Activated T-cell treated with anti-CD3 and anti-CD28 coated beads, Interleukin-2, amount 50 U/mL, for 4 hours (primary cell): ENCODE measurements around the gene NAALADL2. TPM values are rescaled to one million over a fixed set of nuclear protein-coding genes. Genes with fewer than 3 reads are reported as not detected.
"Not testable (repeated sequence)": the region's sequence is repeated elsewhere in the genome, so short reads cannot be mapped to it uniquely, and the experiment has no call there.

Source experiments
- ATAC-seq, 2 donors: fragments of 200-7000 bp; cut with Tn5 transposase; one replicate each; pipeline ENCODE4 v1.10.0; 2021
- DNase-seq: peaks from one replicate; pipeline ENCODE4 v3.0.0-alpha.2; 2020
- H3K27me3 Mint-ChIP-seq: one replicate; pipeline ENCODE4 v1.8.0; 2021; ENCODE audit warnings: low read depth, mixed read lengths
- H3K36me3 Mint-ChIP-seq: one replicate; pipeline ENCODE4 v1.8.0; 2022; ENCODE audit warnings: mixed read lengths; ENCODE audit not compliant: insufficient read depth
- H3K4me1 Mint-ChIP-seq: one replicate; pipeline ENCODE4 v1.8.0; 2021; ENCODE audit warnings: low read depth, mixed read lengths
- H3K4me3 Mint-ChIP-seq: one replicate; pipeline ENCODE4 v1.8.0; 2021; ENCODE audit warnings: mild to moderate bottlenecking, moderate library complexity, mixed read lengths
- H3K9me3 Mint-ChIP-seq: one replicate; pipeline ENCODE4 v1.8.0; 2021; ENCODE audit warnings: mixed read lengths
- total RNA-seq, 3 donors: library from RNA; stranded (reverse); gene quantifications; one replicate each; pipeline ENCODE4 v1.2.1, GENCODE V29; 2021

NAALADL2 gene
- total RNA-seq, 3 donors from 2014 or later, result 0.26 to 0.33 (median 0.33) TPM

- ATAC-seq, result no peak
- Mint-ChIP-seq H3K9me3 (peaks cover 18% of the 10 kb centered on the region), H3K4me1 (no peaks in the 10 kb centered on the region), H3K36me3 (no peaks in the 10 kb centered on the region), H3K4me3 (no peak overlapping the region), H3K27me3 (no peaks in the 10 kb centered on the region)
- no peak for DNase-seq
Observed at GRCh38 chr3:175399156-175399840, 540.2 kb downstream of the NAALADL2 start.

GRCh38 chr3:175404027-175404426 is 544.9 kb downstream of the NAALADL2 start:
- Mint-ChIP-seq H3K27me3 (no peaks in the 10 kb centered on the region), H3K4me1 (no peaks in the 10 kb centered on the region), H3K36me3 (no peaks in the 10 kb centered on the region), H3K4me3 (no peak overlapping the region), H3K9me3 (peaks cover 7% of the 10 kb centered on the region)
- no peak for DNase-seq
- ATAC-seq, result no peak

GRCh38 chr3:175404621-175405020 is 545.5 kb downstream of the NAALADL2 start:
- DNase-seq (no peak), ATAC-seq (no peak)
- no peaks in the 10 kb centered on the region for H3K36me3 Mint-ChIP-seq
- no peaks in the 10 kb centered on the region for H3K4me1 Mint-ChIP-seq
- no peaks in the 10 kb centered on the region for H3K27me3 Mint-ChIP-seq
- peaks cover 7% of the 10 kb centered on the region for H3K9me3 Mint-ChIP-seq
- H3K4me3 Mint-ChIP-seq, result no peak overlapping the region

DNA sequence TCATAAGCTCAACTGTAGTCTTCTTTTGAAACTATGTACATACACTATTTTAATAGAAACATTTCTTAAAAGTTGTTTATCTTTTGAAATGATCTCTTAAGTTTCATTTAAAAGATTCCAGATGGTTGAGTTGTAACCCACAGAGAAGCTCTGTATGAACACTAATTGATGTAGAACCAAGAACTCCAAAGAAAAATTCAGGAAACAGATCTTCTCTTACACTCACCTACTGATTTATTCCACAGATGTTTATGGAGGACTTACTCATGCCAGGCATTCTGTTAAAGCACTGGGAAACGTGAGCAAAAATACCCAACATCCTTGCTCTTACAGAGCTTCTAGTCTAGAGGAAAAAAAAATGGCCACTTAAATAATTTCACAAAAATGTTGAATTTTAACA is 551.1 kb downstream of the NAALADL2 start:
- ATAC-seq, result no peak
- DNase-seq, result no peak
- Mint-ChIP-seq H3K27me3 (no peaks in the 10 kb centered on the region), H3K4me1 (no peaks in the 10 kb centered on the region), H3K36me3 (no peaks in the 10 kb centered on the region), H3K9me3 (peaks cover 15% of the 10 kb centered on the region), H3K4me3 (no peak overlapping the region)

DNA sequence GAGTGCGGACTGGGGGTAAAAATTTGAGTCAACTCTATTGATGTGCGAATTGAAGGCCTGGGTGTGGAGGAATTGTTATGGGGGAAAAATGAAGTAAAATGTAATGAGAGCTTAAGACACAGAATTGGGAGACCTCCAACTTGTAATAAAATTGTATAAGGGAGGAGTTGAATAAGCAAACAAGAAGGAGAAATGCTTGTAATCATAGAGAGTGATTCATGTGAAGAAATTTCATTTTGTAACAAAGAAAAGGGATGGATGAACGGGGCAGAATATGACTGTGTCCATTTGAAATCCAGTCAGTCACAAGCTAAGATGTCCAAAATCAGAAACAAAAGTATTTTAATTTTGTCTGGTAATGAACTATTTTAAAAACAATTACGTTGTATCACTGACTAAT is 552.3 kb downstream of the NAALADL2 start:
- H3K9me3 Mint-ChIP-seq, result peaks cover 15% of the 10 kb centered on the region
- H3K36me3 Mint-ChIP-seq, result no peaks in the 10 kb centered on the region
- H3K4me1 Mint-ChIP-seq, result no peaks in the 10 kb centered on the region
- no peak for ATAC-seq
- H3K27me3 Mint-ChIP-seq, result no peaks in the 10 kb centered on the region
- H3K4me3 Mint-ChIP-seq, result no peak overlapping the region
- DNase-seq, result no peak

DNA sequence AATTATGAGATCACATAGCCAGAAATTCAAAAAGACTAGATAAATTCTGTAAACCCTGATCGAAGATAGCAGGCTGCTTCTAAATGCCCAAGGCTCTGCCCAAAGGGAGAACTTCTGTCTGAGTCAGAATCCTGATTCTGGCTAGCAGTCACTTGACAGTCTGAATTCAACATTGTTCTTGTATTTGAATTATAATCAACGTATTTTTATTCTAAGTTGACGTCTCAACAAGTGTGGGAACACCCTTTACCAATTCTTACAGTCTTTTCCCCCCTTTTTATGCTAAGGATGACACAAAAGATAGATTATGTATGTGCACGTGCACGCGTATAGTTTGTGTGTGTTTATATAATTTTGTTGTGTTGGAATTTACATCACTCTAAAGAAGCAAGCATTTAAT is 552.8 kb downstream of the NAALADL2 start:
- peaks cover 15% of the 10 kb centered on the region for H3K9me3 Mint-ChIP-seq
- H3K36me3 Mint-ChIP-seq, result no peaks in the 10 kb centered on the region
- H3K4me3 Mint-ChIP-seq, result no peak overlapping the region
- DNase-seq, result no peak
- ATAC-seq, result no peak
- no peaks in the 10 kb centered on the region for H3K27me3 Mint-ChIP-seq
- no peaks in the 10 kb centered on the region for H3K4me1 Mint-ChIP-seq

DNA sequence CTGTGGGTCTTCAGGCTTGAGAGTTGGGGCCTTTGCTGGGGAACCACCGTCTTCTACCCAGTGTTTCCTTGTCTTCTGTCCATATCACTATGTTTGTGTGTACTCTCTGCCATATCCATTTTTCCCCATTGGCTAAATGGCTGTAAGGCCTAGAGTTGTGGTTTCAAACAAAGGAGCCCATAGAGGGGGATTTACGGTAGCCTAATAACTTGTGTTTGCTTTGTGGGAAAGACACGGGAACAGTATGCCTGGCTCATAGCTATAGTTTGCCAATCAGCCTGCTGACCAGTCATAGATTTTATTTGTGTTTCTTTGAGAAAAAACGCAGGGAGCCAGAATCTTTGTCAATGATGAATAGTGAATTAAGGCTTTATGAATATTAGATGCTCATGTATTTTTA is 554.8 kb downstream of the NAALADL2 start:
- H3K4me3 Mint-ChIP-seq, result no peak overlapping the region
- ATAC-seq, result no peak

DNA sequence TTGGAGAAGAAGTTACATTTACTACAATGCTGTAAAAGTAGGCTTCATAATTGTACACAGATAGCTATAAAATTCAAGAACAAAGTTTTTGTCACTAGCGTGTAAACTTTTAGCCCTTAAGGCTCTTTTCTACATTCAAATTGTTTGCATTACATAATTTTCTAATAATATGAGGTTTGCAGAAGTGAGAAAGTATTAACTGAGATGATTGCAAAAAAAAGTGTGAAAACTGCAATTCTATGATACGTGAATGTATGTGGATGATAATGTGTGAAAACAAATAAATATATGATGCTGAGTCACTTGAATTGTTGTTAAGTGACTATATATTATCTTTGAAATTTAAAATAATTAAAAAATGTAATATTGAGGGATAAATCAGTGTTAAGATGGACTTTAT is 557.5 kb downstream of the NAALADL2 start:
- no peaks in the 10 kb centered on the region for H3K4me1 Mint-ChIP-seq
- no peak overlapping the region for H3K4me3 Mint-ChIP-seq
- ATAC-seq, result no peak
- H3K9me3 Mint-ChIP-seq, result peaks cover 5% of the 10 kb centered on the region
- no peak for DNase-seq
- no peaks in the 10 kb centered on the region for H3K36me3 Mint-ChIP-seq
- H3K27me3 Mint-ChIP-seq, result no peaks in the 10 kb centered on the region

More for the DNA sequence above, 554.8 kb downstream of the NAALADL2 start:
- Mint-ChIP-seq H3K36me3 (no peaks in the 10 kb centered on the region), H3K27me3 (no peaks in the 10 kb centered on the region), H3K4me1 (no peaks in the 10 kb centered on the region), H3K9me3 (peaks cover 15% of the 10 kb centered on the region)
- no peak for DNase-seq

DNA sequence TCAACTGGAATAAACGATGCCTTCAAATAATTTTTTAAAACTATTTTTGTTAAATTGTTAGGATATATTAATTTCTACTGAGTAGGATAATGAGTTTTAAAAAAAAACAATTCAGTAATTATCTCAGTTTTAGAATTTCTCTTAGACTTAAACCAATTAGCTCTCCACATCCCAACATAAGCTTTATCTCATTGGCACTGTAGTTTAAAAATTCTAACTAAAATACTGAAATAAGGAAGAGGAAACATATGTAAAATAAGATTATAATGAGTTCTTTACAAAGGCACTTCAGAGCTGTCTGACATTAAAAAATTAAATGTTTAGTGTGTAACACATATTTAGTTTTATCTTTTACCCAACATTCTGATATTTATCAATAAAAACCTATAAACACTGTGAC is 558.3 kb downstream of the NAALADL2 start:
- DNase-seq (no peak), ATAC-seq (no peak)
- Mint-ChIP-seq H3K4me3 (no peak overlapping the region), H3K9me3 (peaks cover 11% of the 10 kb centered on the region), H3K36me3 (no peaks in the 10 kb centered on the region), H3K4me1 (no peaks in the 10 kb centered on the region), H3K27me3 (no peaks in the 10 kb centered on the region)

GRCh38 chr3:175421902-175422301 is 562.8 kb downstream of the NAALADL2 start:
- no peak overlapping the region for H3K4me3 Mint-ChIP-seq
- H3K4me1 Mint-ChIP-seq, result no peaks in the 10 kb centered on the region
- peaks cover 23% of the 10 kb centered on the region for H3K9me3 Mint-ChIP-seq
- ATAC-seq (no peak), DNase-seq (no peak)
- no peaks in the 10 kb centered on the region for H3K36me3 Mint-ChIP-seq
- H3K27me3 Mint-ChIP-seq, result no peaks in the 10 kb centered on the region

DNA sequence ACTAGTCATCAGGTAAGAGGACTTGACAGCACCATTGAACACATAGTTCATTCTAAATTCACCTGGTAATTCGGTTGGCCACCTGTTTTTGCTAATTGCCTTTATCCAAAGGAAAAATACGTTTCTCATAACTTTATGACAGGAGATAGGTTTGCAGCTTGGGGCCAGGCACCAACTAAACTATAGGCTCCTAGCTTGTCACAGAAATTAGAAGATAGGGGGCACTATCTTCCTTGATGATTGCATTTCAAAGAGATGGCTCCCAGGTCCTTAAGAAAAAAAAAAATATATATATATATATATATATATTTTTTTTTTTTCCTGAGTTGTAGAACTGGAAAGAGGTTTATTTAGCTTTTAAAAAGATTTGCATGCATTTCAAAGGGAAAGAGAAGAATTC is 563.6 kb downstream of the NAALADL2 start:
- DNase-seq, result no peak

GRCh38 chr3:175423848-175424247 is 564.7 kb downstream of the NAALADL2 start:
- not testable (repeated sequence) for ATAC-seq, H3K4me3 Mint-ChIP-seq

More for the DNA sequence above, 563.6 kb downstream of the NAALADL2 start:
- Mint-ChIP-seq H3K4me3 (no peak overlapping the region), H3K4me1 (no peaks in the 10 kb centered on the region), H3K27me3 (no peaks in the 10 kb centered on the region), H3K9me3 (peaks cover 21% of the 10 kb centered on the region), H3K36me3 (no peaks in the 10 kb centered on the region)
- no peak for ATAC-seq

DNA sequence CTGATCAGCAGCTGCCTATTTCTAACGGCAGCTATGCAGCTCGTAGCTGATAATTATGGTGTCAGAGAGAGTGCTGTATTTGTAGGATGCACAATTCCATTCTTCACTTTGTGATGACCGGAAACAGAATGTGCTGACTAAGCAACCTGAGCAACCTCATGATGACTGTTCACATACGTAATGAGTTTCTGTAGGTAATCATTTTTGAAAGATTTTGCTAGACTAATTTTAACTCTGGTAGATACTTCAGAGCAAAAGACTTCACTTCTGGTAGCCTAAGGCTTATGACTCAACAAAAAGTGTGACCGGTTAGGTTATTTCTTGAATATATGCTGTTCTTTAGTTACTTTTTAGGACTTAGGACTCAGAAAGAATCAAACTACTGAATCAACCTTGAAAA is 567.7 kb downstream of the NAALADL2 start:
- H3K9me3 Mint-ChIP-seq, result peaks cover 16% of the 10 kb centered on the region
- no peaks in the 10 kb centered on the region for H3K4me1 Mint-ChIP-seq
- DNase-seq, result no peak
- no peak overlapping the region for H3K4me3 Mint-ChIP-seq
- ATAC-seq, result no peak
- no peaks in the 10 kb centered on the region for H3K27me3 Mint-ChIP-seq
- no peaks in the 10 kb centered on the region for H3K36me3 Mint-ChIP-seq

More at GRCh38 chr3:175423848-175424247, 564.7 kb downstream of the NAALADL2 start:
- not testable (repeated sequence) for H3K4me1 Mint-ChIP-seq, H3K36me3 Mint-ChIP-seq, DNase-seq, H3K27me3 Mint-ChIP-seq
- H3K9me3 Mint-ChIP-seq, result peaks cover 19% of the 10 kb centered on the region

GRCh38 chr3:175428466-175428865 is 569.3 kb downstream of the NAALADL2 start:
- Mint-ChIP-seq H3K27me3 (no peaks in the 10 kb centered on the region), H3K4me3 (no peak overlapping the region), H3K36me3 (no peaks in the 10 kb centered on the region), H3K9me3 (peaks cover 9% of the 10 kb centered on the region), H3K4me1 (no peaks in the 10 kb centered on the region)
- ATAC-seq (no peak), DNase-seq (no peak)

- ATAC-seq (no peak), DNase-seq (no peak)
- Mint-ChIP-seq H3K4me1 (no peaks in the 10 kb centered on the region), H3K9me3 (no peaks in the 10 kb centered on the region), H3K27me3 (no peaks in the 10 kb centered on the region), H3K36me3 (no peaks in the 10 kb centered on the region), H3K4me3 (no peak overlapping the region)
Observed at GRCh38 chr3:175430983-175431773, 572.0 kb downstream of the NAALADL2 start.
